GM23338 (cell line): ENCODE data around the gene NGFR. TPM values are rescaled to one million over a fixed set of nuclear protein-coding genes. Genes with fewer than 3 reads are reported as not detected.
A peak's percentile ranks its signal among the peaks of the same experiment; 100 is the strongest.

ENCODE experiments used
- ATAC-seq: fragments of 200-7000 bp; cut with Tn5 transposase; 3 replicates; pipeline ENCODE4 v1.9.1; 2020
- DNase-seq: peaks from one replicate; pipeline ENCODE4 v3.0.0-alpha.2; 2015; ENCODE audit warnings: low spot score
- H2AFZ ChIP-seq: fragments of 200-600 bp; sonication (generic); 2 replicates; pipeline ENCODE4 v1.8.0; 2016; ENCODE audit warnings: antibody characterized with exemption, mild to moderate bottlenecking, moderate library complexity
- H3F3A ChIP-seq: fragments of 200-600 bp; sonication (generic); replicated peaks from 2 replicates; pipeline ENCODE4 v1.8.0; 2017; ENCODE audit warnings: antibody characterized with exemption, mixed run types, low read depth
- H3K27ac ChIP-seq: fragments of 200-600 bp; sonication (generic); 2 replicates; pipeline ENCODE4 v1.6.1; 2016; ENCODE audit warnings: low read depth
- H3K27me3 ChIP-seq: fragments of 200-600 bp; sonication (generic); 2 replicates; pipeline ENCODE4 v1.8.0; 2016; ENCODE audit warnings: mild to moderate bottlenecking, mixed run types, moderate library complexity; ENCODE audit not compliant: insufficient read depth
- H3K36me3 ChIP-seq: fragments of 200-600 bp; sonication (generic); 2 replicates; pipeline ENCODE4 v1.8.0; 2016; ENCODE audit warnings: mild to moderate bottlenecking; ENCODE audit not compliant: insufficient read depth
- H3K4me1 ChIP-seq: fragments of 200-600 bp; sonication (generic); 2 replicates; pipeline ENCODE4 v1.8.0; 2016; ENCODE audit warnings: mild to moderate bottlenecking, moderate library complexity; ENCODE audit not compliant: insufficient read depth
- H3K4me2 ChIP-seq: fragments of 200-600 bp; sonication (generic); 2 replicates; pipeline ENCODE4 v1.7.1; 2017; ENCODE audit warnings: mixed run types
- H3K4me3 ChIP-seq: fragments of 200-600 bp; sonication (generic); 2 replicates; pipeline ENCODE4 v1.6.1; 2016; ENCODE audit warnings: mixed run types
- H3K79me2 ChIP-seq: fragments of 200-600 bp; sonication (generic); replicated peaks from 2 replicates; pipeline ENCODE4 v1.8.0; 2017; ENCODE audit warnings: mild to moderate bottlenecking; ENCODE audit not compliant: insufficient read depth
- H3K9me2 ChIP-seq: fragments of 200-600 bp; sonication (generic); 2 replicates; pipeline ENCODE4 v1.8.0; 2017; ENCODE audit not compliant: insufficient read depth
- H4K20me1 ChIP-seq: fragments of 200-600 bp; sonication (generic); replicated peaks from 2 replicates; pipeline ENCODE4 v1.8.0; 2017; ENCODE audit warnings: mild to moderate bottlenecking; ENCODE audit not compliant: insufficient read depth
- H3K27ac Mint-ChIP-seq: 2 replicates; pipeline ENCODE4 v1.8.0; 2020; ENCODE audit warnings: inconsistent platforms, mild to moderate bottlenecking, moderate library complexity, mixed read lengths
- H3K27me3 Mint-ChIP-seq: 3 replicates; pipeline ENCODE4 v1.8.0; 2022; ENCODE audit warnings: low read depth, mild to moderate bottlenecking, moderate library complexity, mixed read lengths, inconsistent platforms; ENCODE audit not compliant: insufficient read depth, poor library complexity
- H3K36me3 Mint-ChIP-seq: 3 replicates; pipeline ENCODE4 v1.8.0; 2021; ENCODE audit warnings: low read depth, mild to moderate bottlenecking, inconsistent platforms, moderate library complexity, mixed read lengths
- H3K4me1 Mint-ChIP-seq: 3 replicates; pipeline ENCODE4 v1.8.0; 2020; ENCODE audit warnings: mild to moderate bottlenecking, inconsistent platforms, mixed read lengths
- H3K4me3 Mint-ChIP-seq: 3 replicates; pipeline ENCODE4 v1.8.0; 2021; ENCODE audit warnings: moderate library complexity, mild to moderate bottlenecking, inconsistent platforms, mixed read lengths
- H3K9me3 Mint-ChIP-seq: 3 replicates; pipeline ENCODE4 v1.8.0; 2020; ENCODE audit warnings: moderate library complexity, mild to moderate bottlenecking, inconsistent platforms, mixed read lengths
- CREB1 ChIP-seq: fragments of 250-450 bp; sonication (Bioruptor Pico); IDR thresholded peaks from 2 replicates; pipeline ENCODE4 v1.5.0; 2020; ENCODE audit warnings: low read depth, mild to moderate bottlenecking, moderate library complexity
- CTCF ChIP-seq, 2 experiments: fragments of 200-600 bp in 1 of 2; sonication (generic) in 1 of 2; conservative IDR thresholded peaks; 2 replicates each; pipeline versions ENCODE4 v1.5.1 to v1.6.1; 2016 to 2017; ENCODE audit warnings: antibody characterized with exemption in 2 of 2, low read depth in 2 of 2, mild to moderate bottlenecking in 2 of 2, moderate library complexity in 1 of 2
- ETS1 ChIP-seq: IDR thresholded peaks from 2 replicates; pipeline ENCODE4 v1.6.1; 2016; ENCODE audit warnings: antibody characterized with exemption
- JUNB ChIP-seq: IDR thresholded peaks from one replicate; pipeline ENCODE4 v1.6.1; 2016; ENCODE audit warnings: antibody characterized with exemption; ENCODE audit not compliant: unreplicated experiment
- REST ChIP-seq: IDR thresholded peaks from one replicate; pipeline ENCODE4 v1.6.1; 2018; ENCODE audit warnings: antibody characterized with exemption; ENCODE audit not compliant: unreplicated experiment
- STAT1 ChIP-seq: IDR thresholded peaks from one replicate; pipeline ENCODE4 v1.6.1; 2016; ENCODE audit warnings: antibody characterized with exemption; ENCODE audit not compliant: unreplicated experiment
- ZNF114 ChIP-seq: fragments of 250-450 bp; sonication (Bioruptor Pico); IDR thresholded peaks from 2 replicates; pipeline ENCODE4 v1.5.0; 2020; ENCODE audit warnings: mild to moderate bottlenecking, moderate library complexity
- ZNF331 ChIP-seq: fragments of 250-450 bp; sonication (Bioruptor Pico); IDR thresholded peaks from 2 replicates; pipeline ENCODE4 v1.5.0; 2020; ENCODE audit warnings: low read depth, mild to moderate bottlenecking, moderate library complexity
- polyA plus RNA-seq: library from polyadenylated mRNA; unstranded; fragments of >200 nt; fragmentation: Nextera tagmentation; extraction: Ambion mirVana; gene quantifications from 2 replicates; pipeline ENCODE4 v1.2.1, GENCODE V29; 2016
- total RNA-seq: library from RNA; depleted of rRNA; stranded (reverse); fragments of >200 nt; shearing (Covaris generic); gene quantifications from 2 replicates; pipeline ENCODE4 v1.2.3, GENCODE V29; 2014

The NGFR gene
- total and polyA plus RNA-seq, 2 experiments from 2014 or later: 2.8 to 6.9 TPM

- H3K27me3 Mint-ChIP-seq: peaks cover 14% of the 10 kb centered on the region
These were observed 12.8 kb upstream of the NGFR start for GRCh38 chr17:49482144-49482817.

GRCh38 chr17:49483599-49484509 is 11.2 kb upstream of the NGFR start:
- no peak overlapping the region for H3K27ac ChIP-seq
- H2AFZ ChIP-seq: no peak overlapping the region
- H3K4me3 ChIP-seq: no peak overlapping the region
- ATAC-seq: no peak
- peaks cover 19% of the 10 kb centered on the region; the same call in 1 of the 2 replicates for H3K27me3 ChIP-seq
- no peaks in the 10 kb centered on the region for H3K9me2 ChIP-seq
- Mint-ChIP-seq H3K36me3 (no peaks in the 10 kb centered on the region), H3K4me3 (no peak overlapping the region; the same call in 2 of the 3 replicates), H3K9me3 (no peaks in the 10 kb centered on the region), H3K27me3 (peaks cover 13% of the 10 kb centered on the region), H3K4me1 (peaks cover 61% of the 10 kb centered on the region), H3K27ac (no peak overlapping the region)
- H4K20me1 ChIP-seq: no peaks in the 10 kb centered on the region
- no peak for DNase-seq
- peaks cover 41% of the 10 kb centered on the region for H3K4me1 ChIP-seq
- no peaks in the 10 kb centered on the region for H3F3A ChIP-seq
- peak overlapping the region; percentile 84 for H3K4me2 ChIP-seq
- no peaks in the 10 kb centered on the region for H3K79me2 ChIP-seq
- H3K36me3 ChIP-seq: no peaks in the 10 kb centered on the region
- TF ChIP-seq JUNB (no peak), ZNF114 (CRISPR knock-in tag) (no peak), ETS1 (no peak), STAT1 (no peak), REST (no peak), CTCF (conservative IDR thresholded peaks at IDR 0.05; ENCODE audit: low read depth in 2 of 2) (no peak)

More at GRCh38 chr17:49482144-49482817, 12.8 kb upstream of the NGFR start:
- Histone ChIP-seq H3K4me3 (no peak overlapping the region), H3K4me2 (no peak overlapping the region), H3K4me1 (peaks cover 43% of the 10 kb centered on the region), H3K27me3 (peaks cover 22% of the 10 kb centered on the region; the same call in 1 of the 2 replicates), H3F3A (no peaks in the 10 kb centered on the region), H2AFZ (no peak overlapping the region), H3K79me2 (no peaks in the 10 kb centered on the region), H3K36me3 (no peaks in the 10 kb centered on the region), H4K20me1 (no peaks in the 10 kb centered on the region), H3K9me2 (no peaks in the 10 kb centered on the region), H3K27ac (no peak overlapping the region)
- H3K9me3 Mint-ChIP-seq: no peaks in the 10 kb centered on the region
- TF ChIP-seq REST (no peak), ZNF331 (CRISPR knock-in tag) (no peak), CREB1 (CRISPR knock-in tag) (no peak), ZNF114 (CRISPR knock-in tag) (no peak)
- H3K4me1 Mint-ChIP-seq: peaks cover 62% of the 10 kb centered on the region
- no peaks in the 10 kb centered on the region for H3K36me3 Mint-ChIP-seq
- H3K27ac Mint-ChIP-seq: no peak overlapping the region
- DNase-seq: no peak
- no peak for ATAC-seq
- no peak overlapping the region for H3K4me3 Mint-ChIP-seq
